Neural cell (in vitro differentiated cells): Measurements from ENCODE around the gene JMJD7.

ENCODE experiments used
- CTCF ChIP-seq: fragments of 450-650 bp; IDR thresholded peaks from 2 replicates; pipeline ENCODE4 v1.5.1; 2014; ENCODE audit warnings: antibody characterized with exemption, mild to moderate bottlenecking, moderate library complexity; ENCODE audit not compliant: poor library complexity, severe bottlenecking
- EP300 ChIP-seq: fragments of 450-650 bp; conservative IDR thresholded peaks from 2 replicates; pipeline ENCODE4 v1.6.1; 2014; ENCODE audit warnings: antibody characterized with exemption, mild to moderate bottlenecking, moderate library complexity; ENCODE audit not compliant: poor library complexity, severe bottlenecking
- EZH2 ChIP-seq: fragments of 200-600, 300-800 bp; shearing (Covaris generic), sonication (generic); IDR thresholded peaks from 2 replicates; pipeline ENCODE4 v1.6.1; 2014; ENCODE audit warnings: antibody characterized with exemption, low read length, borderline replicate concordance, mild to moderate bottlenecking; ENCODE audit not compliant: insufficient read depth, poor library complexity, severe bottlenecking
- MXI1 ChIP-seq: fragments of 450-650 bp; conservative IDR thresholded peaks from 2 replicates; pipeline ENCODE4 v1.6.1; 2014; ENCODE audit warnings: antibody characterized with exemption, mild to moderate bottlenecking; ENCODE audit not compliant: poor library complexity, severe bottlenecking
- POLR2AphosphoS5 ChIP-seq: IDR thresholded peaks from 2 replicates; pipeline ENCODE4 v1.6.1; 2012
- RAD21 ChIP-seq: fragments of 450-650 bp; conservative IDR thresholded peaks from 2 replicates; pipeline ENCODE4 v1.6.1; 2014; ENCODE audit warnings: antibody characterized with exemption, mild to moderate bottlenecking, moderate library complexity
- REST ChIP-seq: IDR thresholded peaks from 2 replicates; pipeline ENCODE4 v1.6.1; 2012; ENCODE audit warnings: borderline replicate concordance
- SMC3 ChIP-seq: fragments of 450-650 bp; conservative IDR thresholded peaks from 2 replicates; pipeline ENCODE4 v1.6.1; 2014; ENCODE audit warnings: antibody characterized with exemption, mild to moderate bottlenecking, moderate library complexity; ENCODE audit not compliant: poor library complexity
- TAF1 ChIP-seq: IDR thresholded peaks from 2 replicates; pipeline ENCODE4 v1.6.1; 2012; ENCODE audit warnings: low read depth

GRCh38 chr15:41778521-41778920 is 49.4 kb upstream of the JMJD7 start:
- TF ChIP-seq CTCF (no peak), EZH2 (no peak), RAD21 (no peak), POLR2AphosphoS5 (no peak), TAF1 (no peak), REST (no peak), SMC3 (no peak), EP300 (no peak), MXI1 (no peak)
